Neural progenitor cell (in vitro differentiated cells): ENCODE data around the gene KRT2. TPM values are rescaled to one million over a fixed set of nuclear protein-coding genes. Genes with fewer than 3 reads are reported as not detected.

ENCODE experiments used
- DNase-seq: peaks from one replicate; pipeline ENCODE4 v3.0.0-alpha.2; 2016; ENCODE audit warnings: low spot score
- H2AFZ ChIP-seq: fragments of 200-600 bp; sonication (generic); replicated peaks from 2 replicates; pipeline ENCODE4 v1.6.1; 2016; ENCODE audit warnings: antibody characterized with exemption
- H3F3A ChIP-seq: fragments of 200-600 bp; sonication (generic); 2 replicates; pipeline ENCODE4 v1.6.1; 2016; ENCODE audit warnings: antibody characterized with exemption, low read depth
- H3K27ac ChIP-seq: fragments of 200-600 bp; sonication (generic); 2 replicates; pipeline ENCODE4 v1.5.1; 2016; ENCODE audit warnings: mild to moderate bottlenecking
- H3K27me3 ChIP-seq: fragments of 200-600 bp; sonication (generic); 2 replicates; pipeline ENCODE4 v1.6.1; 2016; ENCODE audit warnings: mild to moderate bottlenecking, moderate library complexity
- H3K36me3 ChIP-seq: fragments of 200-600 bp; sonication (generic); 2 replicates; pipeline ENCODE4 v1.5.1; 2016
- H3K4me1 ChIP-seq: fragments of 200-600 bp; sonication (generic); 2 replicates; pipeline ENCODE4 v1.6.1; 2016; ENCODE audit warnings: mixed run types
- H3K4me2 ChIP-seq: fragments of 200-600 bp; sonication (generic); 2 replicates; pipeline ENCODE4 v1.6.1; 2016
- H3K4me3 ChIP-seq: fragments of 200-600 bp; sonication (generic); 2 replicates; pipeline ENCODE4 v1.5.1; 2016
- H3K79me2 ChIP-seq: fragments of 200-600 bp; sonication (generic); 2 replicates; pipeline ENCODE4 v1.6.1; 2016; ENCODE audit warnings: low read depth
- H3K9ac ChIP-seq: fragments of 200-600 bp; sonication (generic); 2 replicates; pipeline ENCODE4 v1.6.1; 2016
- H3K9me3 ChIP-seq: fragments of 200-600 bp; sonication (generic); 2 replicates; pipeline ENCODE4 v1.5.1; 2016; ENCODE audit warnings: low read depth
- H4K20me1 ChIP-seq: fragments of 200-600 bp; sonication (generic); 2 replicates; pipeline ENCODE4 v1.6.1; 2016; ENCODE audit warnings: low read depth
- H3K27ac Mint-ChIP-seq: 3 replicates; pipeline ENCODE4 v1.8.0; 2021; ENCODE audit warnings: mixed read lengths
- H3K27me3 Mint-ChIP-seq: 2 replicates; pipeline ENCODE4 v1.8.0; 2022; ENCODE audit warnings: low read depth, mild to moderate bottlenecking, inconsistent platforms, moderate library complexity, mixed read lengths; ENCODE audit not compliant: insufficient read depth
- H3K36me3 Mint-ChIP-seq: 3 replicates; pipeline ENCODE4 v1.8.0; 2021; ENCODE audit warnings: mixed read lengths
- H3K4me1 Mint-ChIP-seq: 3 replicates; pipeline ENCODE4 v1.8.0; 2021; ENCODE audit warnings: mixed read lengths
- H3K4me3 Mint-ChIP-seq: 3 replicates; pipeline ENCODE4 v1.8.0; 2021; ENCODE audit warnings: mild to moderate bottlenecking, moderate library complexity, mixed read lengths
- H3K9me3 Mint-ChIP-seq: 3 replicates; pipeline ENCODE4 v1.8.0; 2020; ENCODE audit warnings: mixed read lengths
- CTCF ChIP-seq: fragments of 200-600 bp; sonication (generic); IDR thresholded peaks from 2 replicates; pipeline ENCODE4 v1.5.1; 2017; ENCODE audit warnings: antibody characterized with exemption, mild to moderate bottlenecking
- EZH2 ChIP-seq: fragments of 200-600 bp; sonication (generic); IDR thresholded peaks from 2 replicates; pipeline ENCODE4 v1.6.1; 2017; ENCODE audit warnings: antibody characterized with exemption, mild to moderate bottlenecking, moderate library complexity
- EZH2phosphoT487 ChIP-seq: fragments of 200-600 bp; sonication (generic); IDR thresholded peaks from 2 replicates; pipeline ENCODE4 v1.6.1; 2017; ENCODE audit warnings: antibody characterized with exemption
- total RNA-seq: library from RNA; depleted of rRNA; stranded (reverse); fragments of >200 nt; gene quantifications from 2 replicates; pipeline ENCODE4 v1.2.3, GENCODE V29; 2015; ENCODE audit warnings: low replicate concordance

KRT2 gene
- total RNA-seq, 1 donor from 2014 or later, result not detected

DNA sequence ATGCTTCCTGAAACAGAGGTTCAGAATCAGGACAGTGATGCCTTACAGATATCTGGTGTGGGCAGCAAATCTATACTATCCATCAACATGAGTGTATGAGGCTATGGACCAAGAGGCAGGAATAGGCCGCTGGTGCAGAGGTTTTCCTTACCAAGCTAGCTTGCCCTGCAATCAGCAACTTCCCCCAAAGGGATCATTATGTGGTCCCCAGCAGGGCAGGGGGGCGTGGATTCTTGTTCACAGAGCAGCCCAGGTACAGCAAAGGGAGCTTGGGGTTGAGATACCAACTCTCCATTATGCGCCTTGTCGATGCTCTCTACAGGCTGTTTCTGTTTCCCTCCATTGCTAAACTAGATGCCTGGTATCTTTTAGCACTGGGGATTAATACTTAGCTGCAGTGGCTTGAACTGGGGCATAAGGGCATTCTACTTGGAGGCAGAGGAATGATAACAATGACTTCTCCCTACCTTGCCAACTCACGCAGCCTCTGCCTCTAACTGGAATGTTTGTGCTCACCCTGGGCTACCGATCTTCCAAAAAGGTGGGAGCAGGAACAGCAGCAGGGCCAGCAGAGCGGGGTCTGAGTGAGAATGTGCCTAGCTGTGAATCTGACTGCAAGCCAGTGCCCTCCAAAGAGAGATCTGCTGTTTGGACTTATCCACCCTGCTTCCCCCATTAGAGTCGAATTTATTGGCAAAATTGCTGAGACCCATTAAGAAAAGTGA lies 38.5 kb upstream of the KRT2 start:
- no peak overlapping the region for H3K27ac Mint-ChIP-seq

DNA sequence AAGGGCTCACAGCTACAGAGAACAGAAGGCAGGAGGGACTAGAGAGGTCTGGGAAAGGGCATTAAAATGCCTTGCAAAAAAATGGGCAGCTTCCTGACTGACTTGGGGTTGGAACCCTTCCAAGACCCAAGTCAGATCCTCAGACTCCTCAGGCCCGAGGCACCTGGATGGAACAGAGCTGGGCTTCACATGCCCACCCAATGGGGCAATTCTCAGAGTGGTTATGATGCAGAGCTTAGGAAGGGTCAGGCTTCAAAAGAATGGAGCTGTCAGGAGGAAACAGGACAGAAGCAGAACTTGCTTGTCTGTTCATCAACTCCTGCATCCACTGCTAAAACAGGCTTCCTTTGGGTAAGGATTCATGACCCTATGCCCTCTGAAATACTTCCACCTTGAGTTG lies 37.9 kb upstream of the KRT2 start:
- Histone ChIP-seq H3K4me1 (peaks cover 8% of the 10 kb centered on the region), H3K27me3 (peaks cover 70% of the 10 kb centered on the region), H3K27ac (no peak overlapping the region), H4K20me1 (no peaks in the 10 kb centered on the region), H2AFZ (no peak overlapping the region), H3K4me3 (no peak overlapping the region), H3K79me2 (no peaks in the 10 kb centered on the region), H3K9ac (no peak overlapping the region), H3K36me3 (no peaks in the 10 kb centered on the region), H3K9me3 (no peaks in the 10 kb centered on the region), H3F3A (peaks cover 8% of the 10 kb centered on the region), H3K4me2 (no peak overlapping the region)
- Mint-ChIP-seq H3K36me3 (no peaks in the 10 kb centered on the region), H3K4me3 (no peak overlapping the region), H3K9me3 (no peaks in the 10 kb centered on the region), H3K27ac (no peak overlapping the region), H3K27me3 (peaks cover 32% of the 10 kb centered on the region), H3K4me1 (peaks cover 17% of the 10 kb centered on the region)
- TF ChIP-seq EZH2phosphoT487 (no peak), EZH2 (no peak)
- DNase-seq, result no peak

More for the DNA sequence above, 38.5 kb upstream of the KRT2 start:
- Histone ChIP-seq H2AFZ (peak overlapping the region; percentile 96), H3K27me3 (peaks cover 70% of the 10 kb centered on the region), H3K4me3 (peak overlapping the region; percentile 39), H3F3A (peaks cover 8% of the 10 kb centered on the region), H4K20me1 (no peaks in the 10 kb centered on the region), H3K4me1 (peaks cover 8% of the 10 kb centered on the region), H3K79me2 (no peaks in the 10 kb centered on the region), H3K4me2 (peak overlapping the region; percentile 80), H3K36me3 (no peaks in the 10 kb centered on the region), H3K9ac (no peak overlapping the region), H3K27ac (no peak overlapping the region), H3K9me3 (no peaks in the 10 kb centered on the region)
- Mint-ChIP-seq H3K4me3 (peak overlapping the region; percentile 75), H3K36me3 (no peaks in the 10 kb centered on the region), H3K4me1 (peaks cover 17% of the 10 kb centered on the region), H3K27me3 (peaks cover 34% of the 10 kb centered on the region), H3K9me3 (no peaks in the 10 kb centered on the region)
- TF ChIP-seq EZH2, result no peak
- peak; percentile 10 for DNase-seq

DNA sequence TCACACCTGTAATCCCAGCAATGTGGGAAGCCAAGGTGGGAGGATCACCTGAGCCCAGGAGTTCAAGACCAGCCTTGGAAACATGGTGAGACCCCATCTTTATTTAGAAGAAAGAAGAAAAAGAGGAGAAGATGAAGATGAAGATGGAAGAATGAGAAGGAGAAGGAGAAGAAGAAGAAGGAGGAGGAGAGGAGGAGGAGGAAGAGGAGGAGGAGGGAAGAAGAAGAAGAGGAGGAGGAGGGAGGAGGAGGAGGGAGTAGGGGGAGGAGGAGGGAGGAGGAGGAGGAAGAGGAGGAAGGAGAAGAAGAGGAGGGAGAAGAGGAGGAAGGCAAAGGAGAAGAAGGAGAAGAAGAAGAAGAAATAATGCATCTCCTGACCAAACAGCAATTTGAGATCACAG lies 37.2 kb upstream of the KRT2 start:
- Histone ChIP-seq H3K4me1 (peaks cover 8% of the 10 kb centered on the region), H3K27me3 (peaks cover 70% of the 10 kb centered on the region), H3K79me2 (no peaks in the 10 kb centered on the region), H3K36me3 (no peaks in the 10 kb centered on the region), H3F3A (peaks cover 8% of the 10 kb centered on the region), H3K9me3 (no peaks in the 10 kb centered on the region), H3K4me2 (no peak overlapping the region), H3K27ac (no peak overlapping the region), H4K20me1 (no peaks in the 10 kb centered on the region), H2AFZ (no peak overlapping the region), H3K9ac (no peak overlapping the region), H3K4me3 (no peak overlapping the region)
- peaks cover 31% of the 10 kb centered on the region for H3K27me3 Mint-ChIP-seq
- TF ChIP-seq EZH2phosphoT487 (no peak), EZH2 (no peak), CTCF (no peak)
- no peak overlapping the region for H3K4me3 Mint-ChIP-seq
- H3K36me3 Mint-ChIP-seq, result no peaks in the 10 kb centered on the region
- no peak for DNase-seq
- H3K4me1 Mint-ChIP-seq, result peaks cover 17% of the 10 kb centered on the region
- H3K9me3 Mint-ChIP-seq, result no peaks in the 10 kb centered on the region
- no peak overlapping the region for H3K27ac Mint-ChIP-seq

- peaks cover 8% of the 10 kb centered on the region for H3F3A ChIP-seq
- H3K27me3 ChIP-seq, result peaks cover 70% of the 10 kb centered on the region
- no peaks in the 10 kb centered on the region for H4K20me1 ChIP-seq
- H2AFZ ChIP-seq, result no peak overlapping the region
- Mint-ChIP-seq H3K27ac (no peak overlapping the region), H3K4me3 (no peak overlapping the region), H3K27me3 (peaks cover 35% of the 10 kb centered on the region), H3K4me1 (peaks cover 17% of the 10 kb centered on the region), H3K9me3 (no peaks in the 10 kb centered on the region), H3K36me3 (no peaks in the 10 kb centered on the region)
- no peak overlapping the region for H3K9ac ChIP-seq
- H3K79me2 ChIP-seq, result no peaks in the 10 kb centered on the region
- H3K4me1 ChIP-seq, result peaks cover 8% of the 10 kb centered on the region
- no peak overlapping the region for H3K27ac ChIP-seq
- DNase-seq, result no peak
- H3K4me3 ChIP-seq, result no peak overlapping the region
- H3K4me2 ChIP-seq, result no peak overlapping the region
- H3K9me3 ChIP-seq, result no peaks in the 10 kb centered on the region
- TF ChIP-seq CTCF (no peak), EZH2phosphoT487 (no peak), EZH2 (no peak)
- H3K36me3 ChIP-seq, result no peaks in the 10 kb centered on the region
These were observed 36.5 kb upstream of the KRT2 start for GRCh38 chr12:52688481-52688880.
